Thoracic aorta endothelial cell (primary cell): Measurements from ENCODE around the gene SLC25A14. TPM values are rescaled to one million over a fixed set of nuclear protein-coding genes. Genes with fewer than 3 reads are reported as not detected.

Experiments used
- small RNA-seq: library from RNA; depleted of rRNA; stranded (forward); fragments of <200 nt; gene quantifications from one replicate; pipeline ENCODE3, GENCODE V24; 2012
- total RNA-seq: library from RNA; depleted of rRNA; stranded (reverse); fragments of >200 nt; gene quantifications from 2 replicates; pipeline ENCODE4 v1.2.3, GENCODE V29; 2012

SLC25A14 gene, protein sequence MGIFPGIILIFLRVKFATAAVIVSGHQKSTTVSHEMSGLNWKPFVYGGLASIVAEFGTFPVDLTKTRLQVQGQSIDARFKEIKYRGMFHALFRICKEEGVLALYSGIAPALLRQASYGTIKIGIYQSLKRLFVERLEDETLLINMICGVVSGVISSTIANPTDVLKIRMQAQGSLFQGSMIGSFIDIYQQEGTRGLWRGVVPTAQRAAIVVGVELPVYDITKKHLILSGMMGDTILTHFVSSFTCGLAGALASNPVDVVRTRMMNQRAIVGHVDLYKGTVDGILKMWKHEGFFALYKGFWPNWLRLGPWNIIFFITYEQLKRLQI
- total RNA-seq: 11.3 and 16.4 TPM in 2 replicates

DNA sequence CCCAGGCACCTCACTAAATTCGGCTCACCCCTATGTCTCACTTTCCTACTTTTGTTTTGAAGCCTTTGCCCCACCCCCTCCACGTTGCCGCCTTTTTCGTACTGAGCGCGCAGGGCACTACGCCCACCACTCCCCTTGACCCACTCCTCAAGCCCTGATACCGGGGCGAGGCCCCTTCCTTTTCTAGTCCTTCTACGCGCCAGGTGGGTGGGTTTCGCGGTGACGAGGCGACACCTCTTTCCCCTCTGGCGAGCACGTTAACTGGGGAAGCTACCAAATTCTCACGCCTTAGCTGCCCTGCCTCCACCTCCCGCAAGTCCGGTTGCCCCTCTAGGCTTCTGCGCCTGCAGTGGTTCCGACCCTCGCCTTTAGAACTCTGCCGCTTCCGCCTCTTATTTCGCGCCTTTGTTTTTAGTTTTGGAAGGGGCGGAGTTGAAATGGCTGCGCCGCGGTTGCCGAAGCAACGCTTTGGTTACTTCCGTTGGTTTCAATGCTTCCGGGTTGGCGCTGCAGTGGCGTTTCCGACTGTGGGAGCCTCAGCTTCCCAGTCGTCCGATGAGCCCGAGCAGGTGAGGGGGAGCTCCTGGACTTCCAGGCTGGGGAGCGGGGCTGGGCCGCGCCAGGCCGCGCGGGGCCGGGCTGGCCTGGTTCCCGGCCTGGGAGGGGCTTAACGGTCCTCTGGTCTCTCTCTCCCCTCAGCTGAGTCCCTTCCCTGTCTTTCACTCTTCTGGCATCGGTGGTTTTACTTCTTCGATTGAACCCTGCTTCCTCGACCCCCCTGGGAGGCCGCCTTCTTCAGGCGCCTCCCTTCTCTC is at the start of gene SLC25A14:
Gene SLC25A14, plus strand, starts transcription at position 512 of the 815 bp plus-strand sequence. CDS start 360 bp downstream, outside the sequence.

DNA sequence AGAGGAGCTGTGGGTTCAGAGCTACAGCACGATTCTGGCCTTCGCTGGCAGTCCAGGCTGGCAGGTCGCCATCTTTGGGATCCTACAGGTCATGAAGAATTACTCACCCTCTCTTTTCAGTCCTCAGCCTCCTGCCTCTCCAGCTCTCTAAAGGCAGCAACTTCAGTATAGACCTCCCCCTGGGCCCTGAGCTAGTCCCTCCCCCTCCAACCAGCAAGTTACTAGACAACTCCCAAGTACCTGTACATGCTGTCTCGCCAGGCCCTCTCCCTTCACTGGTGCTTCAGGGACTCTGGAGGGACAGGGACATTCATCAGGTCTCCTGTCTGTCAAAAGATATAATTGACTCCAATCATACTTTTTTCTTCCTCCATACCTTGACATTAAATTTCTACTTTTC is 45.8 kb downstream of the SLC25A14 start, which contains the start of gene GPR119:
Gene GPR119, minus strand, starts transcription at position 155 of the 400 bp plus-strand sequence. CDS start 227 bp downstream, outside the sequence.

DNA sequence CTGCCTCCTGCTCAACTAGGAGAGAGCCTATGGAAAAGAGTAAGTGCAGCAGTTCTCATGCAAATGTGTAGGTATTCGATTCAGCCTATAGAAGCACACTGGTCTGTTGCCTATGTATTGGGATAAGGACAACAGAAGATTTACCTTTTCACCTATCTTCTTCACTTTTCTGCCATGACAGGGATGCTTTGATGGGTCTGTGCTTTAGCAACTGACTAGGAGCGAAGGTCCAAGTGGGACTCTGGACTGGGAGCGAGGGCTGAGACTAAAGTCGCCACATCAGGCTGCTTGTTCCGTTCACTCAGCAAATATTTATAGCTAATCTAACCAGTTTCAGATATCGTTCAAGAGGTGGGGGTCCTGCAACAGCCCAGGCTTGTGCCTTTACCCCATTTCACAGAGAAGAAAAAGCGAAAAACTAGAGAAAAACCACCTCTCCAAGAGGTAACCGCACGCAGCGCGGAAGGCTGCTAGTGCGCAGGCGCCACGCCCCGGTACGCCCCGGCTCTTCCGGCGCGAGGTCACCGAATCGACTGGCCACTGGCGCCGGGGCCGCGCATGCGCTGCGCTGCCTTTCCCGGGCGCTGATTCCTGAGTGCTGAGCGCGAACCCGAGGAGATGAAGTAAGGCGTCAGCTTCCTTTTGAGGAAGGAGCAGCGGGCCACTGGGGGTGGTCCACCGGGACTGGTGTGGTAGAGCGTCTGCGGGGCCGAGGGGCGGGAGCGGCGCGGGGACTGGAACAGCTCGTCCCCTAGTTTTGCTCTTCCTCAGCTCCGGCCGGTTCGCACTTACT is 61.9 kb downstream of the SLC25A14 start, which contains the start of gene RBMX2:
Gene RBMX2, plus strand, starts transcription at position 573 of the 793 bp plus-strand sequence. Its CDS starts 46 bp downstream, at position 619.

Small RNA genes within 50 kb of the gene (small RNA-seq; reads per million reads assigned to genes)
- gene AL035423.1 (not detected), gene RNU6-1130P (not detected)

Other genes with a start within 250 kb of the SLC25A14 start
- gene ELF4, start 229.4 kb upstream of the SLC25A14 start, total RNA-seq: 19.3 and 25.8 TPM in 2 replicates
- 24.9 and 26.1 TPM in 2 replicates for gene AIFM1, start 174.1 kb upstream of the SLC25A14 start, total RNA-seq
- gene RAB33A, start 168.0 kb upstream of the SLC25A14 start, total RNA-seq: 0.27 and 0.43 TPM in 2 replicates
- gene ZNF280C, start 71.0 kb upstream of the SLC25A14 start, total RNA-seq: 9.7 and 12.1 TPM in 2 replicates
- not detected in 2 replicates for gene GPR119, start 45.8 kb downstream of the SLC25A14 start, total RNA-seq
- gene RBMX2, start 62.1 kb downstream of the SLC25A14 start, total RNA-seq: 23.8 and 26.6 TPM in 2 replicates